Stimulated activated CD8-positive, alpha-beta memory T cell treated with anti-CD3 and anti-CD28 coated beads, Interleukin-7, amount 100 ng/mL, for 4 hours (primary cell): Measurements from ENCODE around the gene HP1BP3.
"Not testable (repeated sequence)": the region's sequence is repeated elsewhere in the genome, so short reads cannot be mapped to it uniquely, and the experiment has no call there.

Experiments used
- DNase-seq, 2 donors: peaks; one replicate each; pipeline ENCODE4 v3.0.0-alpha.2; 2020; ENCODE audit warnings: low read depth in 2 of 2

Gene HP1BP3, protein sequence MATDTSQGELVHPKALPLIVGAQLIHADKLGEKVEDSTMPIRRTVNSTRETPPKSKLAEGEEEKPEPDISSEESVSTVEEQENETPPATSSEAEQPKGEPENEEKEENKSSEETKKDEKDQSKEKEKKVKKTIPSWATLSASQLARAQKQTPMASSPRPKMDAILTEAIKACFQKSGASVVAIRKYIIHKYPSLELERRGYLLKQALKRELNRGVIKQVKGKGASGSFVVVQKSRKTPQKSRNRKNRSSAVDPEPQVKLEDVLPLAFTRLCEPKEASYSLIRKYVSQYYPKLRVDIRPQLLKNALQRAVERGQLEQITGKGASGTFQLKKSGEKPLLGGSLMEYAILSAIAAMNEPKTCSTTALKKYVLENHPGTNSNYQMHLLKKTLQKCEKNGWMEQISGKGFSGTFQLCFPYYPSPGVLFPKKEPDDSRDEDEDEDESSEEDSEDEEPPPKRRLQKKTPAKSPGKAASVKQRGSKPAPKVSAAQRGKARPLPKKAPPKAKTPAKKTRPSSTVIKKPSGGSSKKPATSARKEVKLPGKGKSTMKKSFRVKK

GRCh38 chr1:20787029-20787839 lies at the start of gene HP1BP3:
HP1BP3 (minus strand) TSS chr1:20787307; CDS start chr1:20780440, 6,867 bp downstream.
- peak; percentile 62 to 83 for DNase-seq

GRCh38 chr1:20836230-20836629 lies 49.1 kb upstream of the HP1BP3 start:
- no peak for DNase-seq

DNA sequence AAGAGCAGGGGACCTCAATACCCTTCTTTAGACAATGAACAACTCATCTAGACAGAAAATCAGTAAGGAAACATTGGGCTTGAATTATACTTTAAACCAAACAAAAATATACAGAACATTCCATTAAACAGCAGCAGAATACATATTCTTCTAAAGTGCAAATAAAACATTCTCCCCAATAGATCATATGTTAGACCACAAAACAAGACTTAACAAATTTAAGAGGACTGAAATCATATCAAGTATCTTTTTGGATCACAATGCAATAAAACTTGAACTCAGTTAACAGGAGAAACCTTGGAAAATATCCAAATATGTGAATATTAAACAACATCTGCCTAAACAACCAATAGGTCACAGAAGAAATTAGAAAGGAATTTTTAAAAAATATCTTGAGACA lies 47.7 kb upstream of the HP1BP3 start:
- DNase-seq = no peak

GRCh38 chr1:20834192-20834591 lies 47.1 kb upstream of the HP1BP3 start:
- DNase-seq = no peak

GRCh38 chr1:20830378-20830777 lies 43.3 kb upstream of the HP1BP3 start:
- DNase-seq = no peak

DNA sequence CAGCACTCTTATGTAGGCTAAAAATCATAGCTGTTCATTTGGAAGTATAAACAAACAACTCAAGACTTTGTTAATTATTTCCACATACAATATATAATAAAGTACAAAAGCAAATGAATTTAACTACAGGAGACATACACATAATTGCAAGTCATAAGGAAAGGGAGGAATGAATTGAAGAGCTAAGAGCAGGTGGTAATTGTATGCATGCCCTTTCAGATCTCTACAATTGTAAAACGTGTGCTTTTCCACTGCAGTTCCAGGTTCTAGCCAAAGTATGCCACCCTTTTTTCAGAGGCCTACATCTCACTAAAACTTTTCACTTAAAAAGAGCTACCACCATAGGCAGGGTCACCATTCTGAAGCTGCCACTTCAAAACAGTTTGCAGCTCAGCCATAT lies 42.8 kb upstream of the HP1BP3 start:
- DNase-seq = no peak

DNA sequence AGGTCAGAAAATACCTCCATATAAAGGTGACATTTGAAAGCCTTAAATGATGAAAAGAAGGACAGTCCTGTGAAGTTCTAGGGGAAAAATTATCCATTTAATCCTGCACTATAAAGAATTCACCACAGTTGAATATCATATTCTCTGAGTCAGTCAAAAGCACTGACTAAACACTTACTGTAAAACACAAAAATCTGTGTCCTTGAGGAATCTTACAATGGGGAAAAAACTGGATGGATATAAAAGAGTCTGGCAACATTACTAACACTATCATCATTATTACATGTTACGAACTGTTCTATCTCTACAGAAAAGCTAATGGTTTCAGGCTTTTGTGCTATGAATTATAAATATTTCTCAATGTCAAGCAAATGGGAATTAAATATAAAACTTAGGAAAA lies 42.4 kb upstream of the HP1BP3 start:
- DNase-seq = no peak

DNA sequence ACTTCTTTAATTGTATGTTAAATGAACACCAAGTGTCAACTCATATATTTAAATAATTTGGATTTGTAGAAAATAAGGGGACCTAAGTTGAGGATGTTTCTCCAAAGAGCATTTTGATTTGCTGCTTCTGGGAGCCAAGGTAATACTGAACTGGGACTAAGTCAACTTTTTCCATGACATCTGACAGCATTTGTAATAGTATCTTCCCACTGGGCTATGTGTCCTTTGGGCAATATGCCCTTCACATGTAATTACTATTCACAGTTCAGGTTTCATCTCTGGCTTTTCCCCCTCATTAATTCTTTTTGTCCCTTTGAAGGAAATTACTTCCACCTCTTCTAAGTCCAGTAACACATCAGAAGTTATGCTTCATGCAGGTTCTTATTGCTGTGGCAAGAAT lies 36.7 kb upstream of the HP1BP3 start:
- no peak for DNase-seq

GRCh38 chr1:20821466-20821865 lies 34.4 kb upstream of the HP1BP3 start:
- DNase-seq = no peak

DNA sequence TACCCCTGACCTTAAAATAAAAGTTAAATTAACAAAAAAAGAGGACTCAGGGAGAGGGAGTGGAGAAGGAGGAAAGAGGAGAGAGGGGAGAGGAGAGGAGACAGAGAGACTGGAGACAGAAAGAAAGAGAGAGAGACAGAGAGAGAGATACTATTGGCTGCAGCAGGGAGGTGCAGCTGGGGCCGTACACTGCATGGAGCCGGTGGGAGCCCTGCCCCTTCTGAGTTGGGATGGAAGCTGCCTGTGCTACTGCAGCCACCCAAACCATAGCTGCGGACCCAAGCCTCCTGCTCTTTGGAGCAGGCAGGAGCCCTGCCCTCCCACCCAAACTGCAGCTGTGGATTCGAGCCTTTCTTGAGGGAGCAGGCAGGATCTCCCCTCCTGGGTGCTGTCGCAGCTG lies 32.7 kb upstream of the HP1BP3 start:
- no peak for DNase-seq

DNA sequence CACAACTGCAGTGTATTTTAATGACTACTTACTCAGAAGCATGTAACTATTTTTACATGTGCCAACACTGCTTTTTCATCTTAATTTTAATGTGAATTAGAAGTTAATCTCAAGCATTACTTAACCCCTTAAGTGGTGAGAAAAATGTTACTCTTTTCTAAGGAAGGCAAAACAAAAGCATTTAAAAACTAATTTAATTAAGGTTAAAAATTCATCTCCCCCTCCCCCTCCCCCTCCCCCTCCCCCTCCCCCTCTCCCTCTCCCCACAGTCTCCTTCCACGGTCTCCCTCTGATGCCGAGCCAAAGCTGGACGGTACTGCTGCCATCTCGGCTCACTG lies 27.4 kb upstream of the HP1BP3 start:
- DNase-seq = no peak

DNA sequence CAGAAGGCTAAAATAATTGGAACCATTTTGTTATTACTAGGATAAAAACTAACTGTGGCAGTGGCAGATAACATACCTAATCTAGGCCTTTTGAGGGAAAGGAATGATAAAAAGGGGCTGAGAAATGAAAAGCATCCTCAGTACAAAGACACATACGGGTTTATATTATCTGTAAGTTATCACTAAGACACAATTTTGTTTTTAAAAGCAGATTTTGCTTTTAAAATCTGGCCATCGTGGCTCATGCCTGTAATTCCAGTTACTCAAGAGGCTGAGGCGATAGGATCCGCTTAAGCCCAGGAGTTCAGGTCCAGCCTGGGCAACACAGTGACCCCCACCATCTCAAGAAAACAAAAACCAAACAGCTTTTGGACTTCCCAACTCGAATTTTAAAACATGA lies 24.8 kb upstream of the HP1BP3 start:
- no peak for DNase-seq

- DNase-seq = no peak
These were observed 6.1 kb upstream of the HP1BP3 start for GRCh38 chr1:20793236-20793635.

- no peak for DNase-seq
These were observed 5.1 kb upstream of the HP1BP3 start for GRCh38 chr1:20792196-20792595.

DNA sequence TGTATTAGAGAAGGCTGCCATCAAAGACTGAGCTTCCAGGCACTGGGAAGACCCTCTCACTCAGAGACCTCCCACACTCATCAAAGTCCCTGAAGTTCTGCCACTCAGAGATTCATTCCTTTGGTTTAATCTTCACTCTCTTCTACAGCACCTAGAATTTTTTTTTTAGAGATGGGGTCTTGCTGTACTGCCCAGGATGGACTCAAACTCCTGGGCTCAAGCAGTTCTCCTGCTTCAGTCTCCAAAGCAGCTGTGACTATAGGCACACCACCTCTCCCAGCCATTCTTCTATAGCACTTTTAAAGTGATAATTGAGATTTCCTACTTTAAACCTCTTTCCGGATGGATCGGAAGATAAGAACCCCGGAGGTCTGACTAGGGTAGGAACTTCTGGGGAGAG lies 3.7 kb upstream of the HP1BP3 start:
- DNase-seq = no peak

GRCh38 chr1:20789598-20789997 lies 2.5 kb upstream of the HP1BP3 start:
- not testable (repeated sequence) for DNase-seq

GRCh38 chr1:20787840-20788795 lies 1.0 kb upstream of the HP1BP3 start:
- DNase-seq = no peak

GRCh38 chr1:20786253-20787028 lies 666 bp downstream of the HP1BP3 start:
- peak; percentile 89 to 96 for DNase-seq

GRCh38 chr1:20785907-20786252 lies 1.2 kb downstream of the HP1BP3 start:
- DNase-seq = peak in 1 of 2 donors; percentile 15

DNA sequence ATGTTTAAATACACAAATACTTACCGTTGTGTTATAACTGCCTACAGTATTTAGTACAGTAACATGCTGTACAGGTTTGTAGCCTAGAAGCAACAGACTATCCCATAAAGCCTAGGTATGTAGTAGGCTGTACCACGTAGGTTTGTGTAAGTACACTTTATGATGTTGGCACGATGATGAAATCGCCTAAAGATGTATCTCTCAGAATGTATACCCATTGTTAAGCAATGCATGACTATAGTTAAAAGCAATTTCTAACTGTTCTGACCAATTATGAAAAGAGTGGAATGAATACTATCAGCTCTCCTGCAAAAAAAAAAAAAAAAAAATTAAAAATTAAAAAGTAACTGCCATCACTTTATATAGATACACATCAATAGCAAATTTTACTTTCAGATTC lies 11.4 kb downstream of the HP1BP3 start:
- no peak for DNase-seq

- no peak for DNase-seq
These were observed 15.3 kb downstream of the HP1BP3 start for GRCh38 chr1:20771780-20772179.
